Endothelial cell of hepatic sinusoid (primary cell): ENCODE results near the gene HS2ST1.

Source experiments
- in situ Hi-C: cut with HindIII; loops from 2 replicates; pipeline ENCODE4 v1.10.0; 2017; ENCODE audit warnings: low sequenced_read_pairs

HS2ST1 gene

DNA sequence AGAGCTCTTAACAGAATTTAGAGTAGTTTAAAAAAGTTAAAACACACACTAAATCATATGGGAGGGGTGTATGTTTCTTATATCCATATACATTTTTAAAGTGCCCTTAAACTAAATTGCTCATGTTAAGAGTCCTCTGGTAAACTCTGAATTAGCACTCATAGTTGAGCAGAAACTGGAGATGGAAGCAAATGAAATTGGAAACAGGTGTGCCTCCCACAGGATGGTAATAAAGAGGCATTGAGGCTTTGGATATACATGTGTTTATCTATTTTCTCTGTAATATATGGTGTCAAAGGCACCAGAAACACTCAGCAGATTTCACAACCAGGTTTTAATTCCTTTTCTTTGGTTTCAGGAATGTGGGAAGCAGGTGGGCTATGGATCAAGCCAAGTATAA lies 188.6 kb downstream of the HS2ST1 start:
- in situ Hi-C loops, result no loop called here

DNA sequence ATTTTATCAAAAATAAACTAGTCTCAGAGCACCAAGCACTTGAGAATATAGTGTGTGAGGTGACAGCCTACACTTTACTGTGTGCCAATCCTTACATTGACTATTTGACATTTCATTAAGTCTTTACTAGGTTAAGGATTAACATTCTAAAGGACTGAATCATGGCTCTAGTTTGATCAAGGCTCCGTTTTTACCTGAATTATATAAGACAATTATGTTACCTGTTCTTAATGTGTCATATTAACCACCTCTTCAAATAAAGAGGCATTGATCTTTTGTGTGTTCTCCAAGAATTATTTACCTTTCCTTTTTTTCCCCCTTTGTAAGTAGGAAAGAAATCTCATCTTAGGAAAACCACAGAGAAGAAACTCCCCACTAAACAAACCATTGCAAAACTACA lies 189.7 kb downstream of the HS2ST1 start:
- in situ Hi-C loops, result no loop called here

DNA sequence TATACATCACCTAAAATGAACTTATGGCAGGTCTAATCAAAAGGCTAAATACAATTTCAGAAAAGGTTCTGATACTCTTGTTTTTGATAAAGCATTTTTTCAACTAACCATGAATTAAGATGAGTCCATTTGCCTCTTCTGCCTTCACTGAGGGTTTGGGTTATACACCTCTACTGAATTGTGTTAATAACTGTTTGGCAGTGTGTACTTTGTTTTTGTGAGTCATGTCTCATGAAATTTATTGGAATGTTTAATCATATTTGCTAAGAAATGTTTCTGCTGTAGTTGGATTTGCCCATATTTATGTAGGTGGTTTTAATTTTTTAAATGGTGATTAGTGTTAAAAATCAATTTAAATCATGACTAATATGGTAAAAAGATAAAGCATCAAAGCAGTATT lies 190.5 kb downstream of the HS2ST1 start:
- in situ Hi-C loops, result no loop called here

DNA sequence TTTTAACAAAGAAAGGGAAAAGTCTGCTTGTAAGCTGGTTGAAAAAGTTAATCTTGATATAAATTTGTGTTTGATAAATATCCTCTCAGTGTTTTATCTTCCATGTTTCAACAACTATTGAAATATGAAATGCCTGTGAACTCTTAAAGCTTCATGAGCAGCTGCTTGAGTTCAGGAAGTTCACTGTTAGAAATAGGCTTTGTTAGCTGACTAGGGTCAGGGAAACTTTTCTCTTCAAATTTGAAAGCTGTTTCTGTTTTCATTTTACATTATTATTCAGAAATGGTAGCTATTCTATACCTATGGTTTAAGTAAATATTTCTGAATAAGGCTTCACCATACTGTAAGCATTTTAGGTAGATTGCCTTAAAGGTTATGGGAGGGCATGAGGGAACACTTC lies 191.7 kb downstream of the HS2ST1 start:
- in situ Hi-C loops, result no loop called here

DNA sequence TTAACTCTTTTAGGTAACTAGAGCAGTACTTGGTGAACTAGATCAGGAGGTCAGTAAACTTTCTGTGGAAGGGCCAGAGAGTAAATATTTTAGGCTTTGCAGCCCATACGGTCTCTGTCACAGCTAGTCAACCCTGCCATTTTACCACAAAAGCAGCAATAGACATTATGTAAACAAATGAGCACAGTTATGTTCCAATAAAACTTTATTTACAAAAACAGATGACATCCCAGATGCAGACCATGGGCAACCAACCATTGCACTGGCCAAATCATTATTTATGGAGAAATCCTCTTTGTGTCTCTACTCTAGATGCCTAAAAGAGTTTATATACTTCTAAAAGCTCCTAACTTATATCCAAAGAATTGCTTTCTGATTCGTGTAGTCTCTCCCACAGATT lies 192.4 kb downstream of the HS2ST1 start:
- in situ Hi-C loops, result no loop called here

DNA sequence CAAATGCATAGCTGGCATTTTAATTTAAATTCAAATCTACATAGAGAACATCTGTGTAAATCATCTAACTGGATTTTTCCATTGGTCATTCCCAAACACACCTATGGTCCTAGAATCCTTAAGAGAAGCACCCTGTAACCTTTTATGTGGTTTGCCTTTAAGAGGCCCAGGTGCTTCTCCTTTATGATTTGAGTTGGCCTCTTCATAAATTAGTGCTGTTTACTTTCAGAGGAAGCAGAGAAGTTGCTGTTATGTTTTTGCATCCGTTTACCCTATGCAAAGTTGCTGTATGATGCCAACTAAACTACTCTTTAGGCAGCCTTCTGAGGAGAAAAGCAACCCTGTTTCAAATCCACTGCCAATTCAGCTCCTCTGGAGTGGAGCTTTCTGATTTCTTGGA lies 193.8 kb downstream of the HS2ST1 start:
- in situ Hi-C loops, result no loop called here

DNA sequence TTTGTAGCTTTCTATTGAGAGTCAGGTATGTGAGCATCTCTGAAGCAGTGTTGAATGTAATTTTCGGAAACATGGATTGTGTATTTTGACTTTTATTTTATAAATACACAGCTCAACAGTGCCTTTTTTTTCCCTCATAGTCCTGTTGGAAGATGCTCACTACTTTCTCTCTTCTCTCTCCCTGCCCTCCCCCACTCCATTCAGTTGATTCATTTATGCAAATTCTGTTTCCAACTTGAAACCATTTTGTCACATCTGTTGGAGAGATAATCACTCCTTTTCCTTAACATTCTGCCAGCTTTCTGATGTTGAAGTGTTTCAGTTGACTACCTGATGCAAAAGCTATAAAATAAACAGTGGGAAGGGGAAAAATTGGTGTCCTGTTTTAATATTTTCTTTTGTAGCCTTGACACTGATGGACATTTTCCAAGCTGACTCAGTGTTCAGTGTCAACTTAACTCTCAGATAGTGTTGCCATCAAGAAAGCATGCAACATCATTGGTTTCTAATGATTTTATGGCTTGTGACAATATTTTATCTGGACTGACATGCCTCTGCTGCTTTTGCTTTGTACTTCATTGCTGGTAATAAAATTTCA lies 194.5 kb downstream of the HS2ST1 start:
- in situ Hi-C loops, result no loop called here

DNA sequence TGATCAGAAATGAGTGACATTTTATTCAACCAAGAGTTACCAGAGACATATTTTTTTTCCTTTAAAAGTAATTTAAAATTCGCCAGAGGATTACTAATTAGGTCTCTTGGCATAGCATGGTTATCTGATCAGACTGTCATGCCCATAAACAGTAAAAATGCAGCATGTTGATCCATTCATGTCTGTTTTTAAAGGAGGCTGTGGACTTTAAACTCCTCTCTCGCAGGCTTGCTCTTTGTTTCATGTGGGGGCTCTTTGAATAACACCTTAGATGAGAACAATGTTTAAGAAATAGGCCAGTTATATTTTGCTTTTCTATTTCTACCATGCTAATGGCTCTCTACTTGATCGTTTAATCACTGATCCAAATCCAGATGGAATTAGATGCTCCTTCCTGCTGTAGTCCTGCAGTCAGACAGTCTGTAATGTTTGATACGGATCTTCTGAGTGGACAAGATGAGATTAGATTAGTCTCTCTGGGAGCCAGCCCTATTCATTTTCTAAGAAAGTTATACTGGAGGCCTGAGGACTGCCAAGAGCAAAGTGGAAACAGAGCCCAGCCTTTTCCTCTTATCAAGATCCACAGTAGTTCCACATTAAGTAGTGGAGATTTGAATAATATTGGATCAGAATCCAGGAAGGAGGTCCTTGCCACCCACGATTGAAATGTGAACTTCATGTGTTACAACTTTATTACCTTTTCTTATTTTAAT lies 197.4 kb downstream of the HS2ST1 start:
- in situ Hi-C loops, result no loop called here

DNA sequence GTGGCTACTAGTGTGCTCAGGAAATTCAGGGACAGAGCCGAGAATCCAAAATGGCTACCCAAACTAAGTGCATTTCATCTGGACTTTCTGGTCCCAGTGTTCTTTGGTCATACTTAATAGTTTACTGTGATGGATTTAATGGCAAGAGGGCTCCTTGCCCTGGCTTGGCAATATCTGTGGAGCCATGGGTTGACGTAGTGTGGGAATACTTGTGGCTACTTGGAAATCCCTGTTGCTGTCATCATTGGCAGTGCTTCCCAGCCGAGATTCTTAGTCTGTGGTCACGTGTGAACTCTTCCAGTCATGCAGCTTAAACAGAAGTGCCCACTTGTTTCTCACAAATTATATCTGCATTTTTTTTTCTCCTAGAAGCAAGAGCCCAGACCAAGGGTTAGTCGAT lies 198.9 kb downstream of the HS2ST1 start:
- in situ Hi-C loops, result no loop called here

DNA sequence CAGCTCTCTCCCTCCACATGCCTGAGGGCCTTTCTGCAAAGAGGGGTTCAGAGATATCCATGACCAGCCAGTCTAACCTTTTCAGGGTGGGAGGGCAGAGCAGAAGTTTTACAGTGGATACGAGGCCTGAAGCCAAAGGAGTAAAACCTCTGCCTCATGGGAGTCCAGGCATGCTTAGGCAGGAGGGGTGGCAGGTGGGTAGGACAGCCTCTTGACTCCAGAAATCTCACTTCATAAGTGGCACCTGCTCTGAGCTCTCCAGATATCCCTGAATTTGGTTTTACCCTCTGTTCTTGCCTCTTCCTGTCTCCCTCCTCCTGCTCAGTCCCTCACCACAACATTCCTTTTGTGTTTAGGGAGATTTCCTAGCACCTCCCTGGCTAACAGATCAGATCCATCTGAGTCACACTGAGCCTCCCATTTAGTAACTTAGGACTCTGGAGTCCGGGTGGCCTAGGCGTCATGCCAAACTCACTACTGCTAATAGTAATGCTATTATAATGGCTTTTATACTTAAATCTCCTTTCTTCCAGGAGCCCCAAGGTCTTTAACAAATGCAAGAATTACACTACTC lies 201.0 kb downstream of the HS2ST1 start:
- in situ Hi-C loops, result no loop called here

DNA sequence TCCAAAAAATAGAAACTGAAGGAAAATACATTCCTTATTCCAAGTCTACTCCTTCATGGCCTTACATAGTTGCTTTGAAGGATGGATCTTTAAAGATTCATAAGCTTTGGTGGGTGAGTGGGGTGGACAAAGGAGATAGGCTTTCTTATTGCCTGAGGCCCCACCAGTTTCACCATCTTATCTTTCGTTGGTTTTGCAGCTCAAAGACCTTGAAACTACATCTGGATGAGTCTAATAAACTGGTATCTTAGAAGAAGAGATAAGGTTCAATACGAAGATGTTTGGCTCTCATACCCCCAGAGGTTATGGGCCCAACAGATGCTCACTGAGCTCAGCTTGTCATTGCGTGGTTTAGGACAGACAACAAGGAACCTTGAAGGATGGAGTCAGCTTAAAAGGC lies 201.5 kb downstream of the HS2ST1 start:
- in situ Hi-C loops, result no loop called here

DNA sequence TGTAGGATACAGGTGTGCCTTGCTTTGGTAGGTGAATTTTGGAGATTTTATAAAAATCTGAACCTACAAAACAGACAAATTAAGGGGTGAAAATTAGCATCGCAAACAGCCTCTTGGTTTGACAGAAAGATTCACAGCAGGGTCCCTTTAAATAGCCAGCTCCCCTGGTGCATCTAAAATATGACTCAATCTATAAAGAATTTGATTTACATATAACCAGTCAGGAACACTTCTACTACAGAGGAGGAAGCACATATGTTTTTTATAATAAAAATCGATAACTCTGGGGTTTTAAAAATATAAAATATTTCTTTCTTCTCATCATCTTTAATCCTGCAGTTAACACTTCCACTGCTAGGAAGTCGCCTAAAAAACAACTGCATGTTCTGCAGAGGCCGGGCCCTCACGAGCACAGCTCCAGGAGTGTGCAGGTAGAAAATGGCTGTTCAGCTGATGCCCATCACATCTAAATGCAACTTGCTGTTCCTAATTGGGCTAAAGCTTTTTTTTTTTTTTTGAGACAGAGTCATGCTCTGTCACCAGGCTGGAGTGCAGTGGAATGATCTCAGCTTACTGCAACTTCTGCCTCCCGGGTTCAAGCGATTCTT lies 203.4 kb downstream of the HS2ST1 start:
- in situ Hi-C loops, result no loop called here

DNA sequence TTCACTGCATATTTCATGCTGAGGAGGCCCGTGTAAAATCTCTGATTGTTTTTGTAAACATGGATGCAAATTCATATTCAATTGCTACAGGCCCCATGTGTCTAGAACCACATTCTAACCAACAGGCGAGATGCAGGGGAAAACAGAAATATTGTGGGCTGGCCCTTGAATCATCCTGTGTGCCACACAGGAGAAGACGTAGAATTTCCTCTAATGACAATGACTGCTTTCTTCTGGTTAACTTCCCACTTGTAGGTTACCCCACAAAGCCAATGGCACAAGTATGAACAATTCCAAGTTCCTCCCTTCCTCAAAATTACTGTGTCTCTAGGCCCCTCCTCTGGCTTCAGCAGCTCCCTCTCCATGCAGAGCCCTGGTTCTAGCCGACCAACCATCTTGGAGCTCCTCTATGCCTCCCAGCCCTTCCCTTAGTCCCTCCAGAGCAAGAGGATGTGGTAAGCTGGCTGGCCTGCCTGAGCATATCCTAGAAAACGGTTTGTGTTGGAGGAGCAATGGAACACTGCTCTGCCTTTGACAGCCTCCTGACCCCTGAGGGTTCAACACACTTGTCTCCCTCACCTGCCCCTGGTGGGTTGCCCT lies 205.2 kb downstream of the HS2ST1 start:
- in situ Hi-C loops, result no loop called here

DNA sequence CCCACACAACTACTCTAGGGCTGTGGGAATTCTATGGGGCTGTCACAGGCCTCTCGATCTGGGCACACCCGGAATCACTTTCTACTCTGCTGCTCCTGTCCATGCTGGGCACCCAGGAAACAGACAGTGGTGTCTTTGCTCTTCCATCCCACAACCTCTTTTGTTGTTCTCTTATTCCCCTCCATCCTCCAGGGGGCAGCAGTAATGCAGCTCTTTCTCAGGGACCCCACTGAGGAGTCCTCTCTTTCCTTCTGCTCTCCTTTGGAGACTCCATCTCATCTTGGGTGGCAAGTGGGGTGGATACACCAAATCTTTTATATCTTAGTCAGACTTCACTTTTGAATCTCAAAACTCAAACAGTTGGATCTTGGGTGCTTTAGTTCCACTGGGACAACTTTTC lies 206.3 kb downstream of the HS2ST1 start:
- in situ Hi-C loops, result no loop called here

DNA sequence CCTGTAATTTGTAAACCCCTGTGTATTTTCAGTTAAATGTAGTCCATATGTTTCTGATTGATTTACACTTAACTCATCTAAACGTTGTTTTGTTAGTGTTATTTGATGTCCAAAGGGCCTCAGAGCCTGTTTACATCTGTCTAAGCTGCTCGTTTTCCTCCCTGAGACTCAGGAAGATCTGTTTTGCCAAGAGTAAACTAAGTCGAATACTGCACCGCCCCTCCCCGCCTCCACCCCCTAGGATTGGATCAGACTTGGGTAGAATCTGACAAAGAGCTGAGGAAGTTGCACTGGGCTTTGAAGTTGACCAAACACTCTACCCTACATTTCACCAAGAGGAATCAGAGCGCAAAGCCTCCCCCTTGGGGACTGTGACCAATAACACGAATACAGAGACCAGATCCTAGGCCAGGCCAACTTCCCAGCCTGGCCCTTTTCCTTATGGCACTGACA lies 207.3 kb downstream of the HS2ST1 start:
- in situ Hi-C loops, result no loop called here

DNA sequence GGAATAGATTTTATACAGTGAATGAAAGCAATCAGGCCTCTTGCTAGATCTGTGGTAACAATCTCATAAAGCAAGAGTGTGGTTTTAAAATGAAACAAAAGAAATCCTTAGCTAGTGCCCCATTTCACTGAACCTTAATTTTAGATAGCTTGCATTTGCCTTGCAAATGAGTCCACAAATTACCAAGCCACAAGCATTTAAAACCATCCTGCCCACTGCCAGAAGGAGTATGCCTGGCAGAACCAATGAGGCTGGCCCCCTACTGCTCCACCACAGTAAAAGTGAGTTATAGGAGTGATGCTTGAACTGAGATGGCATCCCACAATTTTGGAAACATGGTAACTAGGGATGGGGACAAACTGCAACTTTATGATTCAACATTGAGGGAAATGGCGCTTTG lies 207.8 kb downstream of the HS2ST1 start:
- in situ Hi-C loops, result no loop called here

DNA sequence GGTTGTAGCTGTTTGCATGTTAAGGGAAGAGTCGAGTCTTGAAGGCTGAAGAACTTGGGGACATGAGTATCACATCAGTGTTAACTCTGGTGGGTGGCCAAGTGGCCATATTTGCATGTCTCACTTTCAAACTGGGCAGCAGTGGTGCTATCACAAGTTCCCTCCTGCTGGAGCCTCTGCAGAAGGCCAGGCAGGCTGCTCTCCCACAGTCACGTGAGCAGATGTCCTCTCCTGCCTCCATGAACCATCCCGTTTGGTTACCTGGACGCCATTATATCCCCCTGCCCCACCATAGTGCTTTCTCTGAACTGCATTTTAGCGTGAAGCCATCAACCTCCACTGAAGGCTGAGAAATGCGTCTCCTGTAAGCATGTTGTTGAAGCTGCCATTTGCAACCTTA lies 209.2 kb downstream of the HS2ST1 start:
- in situ Hi-C loops, result no loop called here

DNA sequence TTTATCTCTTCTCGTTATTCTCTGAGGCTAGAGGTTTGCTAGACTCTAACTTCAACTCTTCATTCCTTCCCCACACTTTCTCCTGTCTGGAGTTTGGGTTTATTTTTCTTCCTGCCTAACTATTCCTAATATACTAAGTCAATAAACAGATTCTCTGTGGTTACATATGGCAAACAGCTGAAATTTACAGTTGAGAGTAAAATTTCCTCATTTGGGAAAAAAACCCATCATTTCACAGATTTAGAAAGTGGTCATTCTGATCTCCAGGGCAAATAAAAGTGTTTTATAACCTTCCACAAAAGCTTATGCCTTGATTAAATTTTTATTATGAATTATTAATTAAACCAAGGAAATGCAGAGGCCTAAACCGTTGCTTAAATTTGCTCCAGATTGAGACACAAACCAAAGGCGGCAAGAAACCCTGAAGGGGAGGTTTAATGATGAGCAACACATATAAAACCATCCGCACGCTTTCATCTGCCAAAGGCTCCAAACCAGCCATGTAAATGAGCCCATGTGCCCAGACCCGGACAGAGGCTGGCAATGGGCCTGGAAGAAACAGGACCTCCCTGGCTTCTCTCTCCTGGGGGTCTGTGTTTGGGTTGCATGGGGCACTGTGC lies 212.6 kb downstream of the HS2ST1 start:
- in situ Hi-C loops, result no loop called here

DNA sequence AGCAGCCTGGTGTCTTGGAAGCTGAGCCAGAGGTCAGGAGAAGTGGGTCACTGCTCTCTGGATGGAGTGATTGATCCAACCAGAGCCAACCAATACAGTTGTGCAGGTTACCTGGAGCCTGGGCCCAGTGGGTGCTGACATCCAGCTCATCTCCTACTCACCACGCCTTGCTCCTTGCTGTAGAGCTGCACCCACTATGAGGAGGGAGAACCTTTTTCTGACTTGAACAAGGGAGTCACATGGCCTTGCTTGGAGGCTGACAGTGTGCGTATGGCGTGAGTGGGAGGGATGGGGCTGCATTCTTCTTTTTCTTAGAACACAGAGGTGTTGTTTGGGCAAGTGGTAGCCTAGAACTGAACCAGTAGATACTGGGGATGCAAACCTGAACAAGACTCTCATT lies 213.1 kb downstream of the HS2ST1 start:
- in situ Hi-C loops, result no loop called here

DNA sequence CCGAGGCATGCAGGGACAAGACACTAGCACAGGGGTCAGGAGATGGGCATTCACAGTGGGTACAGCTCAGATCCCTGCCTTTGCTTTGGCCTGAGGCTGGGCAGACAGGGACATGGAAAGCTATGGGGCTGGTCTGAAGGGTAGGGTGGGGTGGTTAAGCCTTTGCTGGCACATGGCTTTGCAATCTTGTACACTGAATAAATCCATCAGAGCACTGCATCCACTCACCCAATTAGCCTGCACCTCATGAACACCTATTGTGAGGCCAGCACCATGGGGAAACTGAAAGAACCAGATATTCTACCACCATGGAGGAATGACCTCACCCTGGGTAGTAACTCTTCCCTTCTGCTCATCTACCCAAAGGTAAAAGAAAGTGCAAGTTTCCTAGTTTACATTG lies 214.6 kb downstream of the HS2ST1 start:
- in situ Hi-C loops, result no loop called here

DNA sequence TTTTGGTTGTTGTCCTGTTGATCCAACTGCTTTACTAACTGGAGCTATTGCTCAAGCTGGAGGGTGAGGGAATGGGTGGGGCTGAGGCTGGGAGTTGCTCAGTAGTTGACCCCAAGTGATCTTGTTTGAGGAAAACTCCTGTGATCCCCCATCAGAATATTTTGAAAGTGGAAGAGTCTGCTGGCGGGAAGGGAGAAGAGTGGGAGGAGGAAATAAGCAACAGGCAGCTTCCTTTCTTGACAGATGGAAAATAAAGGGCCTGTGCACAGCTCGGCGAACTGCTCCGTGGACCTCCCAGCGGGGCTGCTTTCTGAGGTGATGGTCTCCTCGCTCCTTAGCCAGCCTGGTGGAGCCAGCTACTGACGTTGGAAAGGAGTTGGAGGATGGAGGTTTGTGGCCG lies 215.2 kb downstream of the HS2ST1 start:
- in situ Hi-C loops, result no loop called here
